Medulla oblongata (tissue), 1 donor: Measurements from ENCODE around the gene WNT9A.
"Not testable (repeated sequence)": the region's sequence is repeated elsewhere in the genome, so short reads cannot be mapped to it uniquely, and the experiment has no call there.

Experiments
- DNase-seq: peaks from one replicate; pipeline ENCODE4 v3.0.0-alpha.2; 2015; ENCODE audit errors: extremely low spot score

Gene WNT9A

GRCh38 chr1:227886993-227887696 lies 60.6 kb downstream of the WNT9A start:
- DNase-seq: no peak

DNA sequence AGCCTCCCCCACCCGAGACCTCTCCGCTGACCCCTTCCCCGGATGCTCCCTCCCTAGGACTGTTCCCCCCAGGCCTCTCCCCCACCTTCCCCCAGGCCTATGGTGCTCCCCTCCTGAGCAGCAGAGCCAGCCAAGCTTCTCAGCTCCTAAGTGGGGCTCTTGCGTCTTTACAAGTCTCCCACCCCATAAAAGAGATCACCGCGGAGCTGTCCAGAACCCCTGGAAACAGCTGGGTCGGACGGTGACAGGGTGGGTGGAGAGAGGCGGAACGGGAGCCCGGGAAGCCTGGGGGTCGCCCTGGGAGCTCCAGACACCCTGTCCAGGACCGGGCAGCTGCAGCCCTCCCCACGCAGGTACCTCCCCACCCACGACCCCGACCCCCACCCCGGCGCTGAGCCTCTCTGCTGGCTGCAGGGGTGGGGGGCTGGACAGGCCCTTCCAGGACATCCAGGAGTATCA lies 61.2 kb downstream of the WNT9A start:
- no peak for DNase-seq

DNA sequence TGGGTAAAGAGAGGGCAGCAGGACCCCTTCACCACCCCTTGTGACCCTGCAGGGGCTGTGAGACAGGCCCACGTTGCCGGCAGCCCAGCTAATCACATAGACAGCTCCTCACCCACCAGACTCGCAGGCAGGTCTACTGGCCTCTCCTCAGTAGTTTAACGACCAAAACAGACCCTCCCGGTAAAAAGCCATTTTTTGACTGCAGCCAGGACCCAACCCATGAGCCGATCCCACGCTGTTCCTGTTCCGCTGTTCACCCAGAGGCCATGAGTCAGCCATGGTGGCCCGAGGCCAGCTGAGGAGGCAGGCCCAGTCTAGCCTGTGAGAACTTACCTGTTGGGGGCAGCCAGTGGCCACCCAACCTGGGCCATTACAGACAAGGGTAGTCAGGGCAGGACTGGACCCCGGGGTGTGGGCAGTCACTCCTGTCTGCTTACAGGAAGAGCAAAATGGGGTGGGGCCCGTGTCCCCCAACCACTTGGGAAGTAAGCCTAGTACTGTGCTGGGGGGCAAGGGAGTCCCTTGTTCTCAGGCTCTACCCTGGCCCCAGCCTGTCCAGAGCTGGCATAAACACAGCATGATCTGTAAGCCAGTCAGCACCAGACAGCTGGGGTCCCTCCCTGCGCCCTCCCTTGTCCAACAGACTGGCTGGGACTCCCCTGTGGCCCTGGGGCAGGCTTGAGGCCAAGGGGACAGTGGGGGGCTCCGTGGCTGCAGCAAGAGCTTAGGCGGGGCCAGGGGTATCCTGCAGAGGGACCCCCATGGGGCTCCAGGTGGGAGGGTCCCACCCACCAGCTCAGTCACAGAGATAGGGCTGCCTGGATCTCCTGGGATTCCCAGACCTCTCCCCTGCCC lies 61.9 kb downstream of the WNT9A start:
- no peak for DNase-seq

GRCh38 chr1:227885135-227885647 lies 62.5 kb downstream of the WNT9A start:
- DNase-seq: no peak

GRCh38 chr1:227884370-227885134 lies 63.2 kb downstream of the WNT9A start:
- no peak for DNase-seq

DNA sequence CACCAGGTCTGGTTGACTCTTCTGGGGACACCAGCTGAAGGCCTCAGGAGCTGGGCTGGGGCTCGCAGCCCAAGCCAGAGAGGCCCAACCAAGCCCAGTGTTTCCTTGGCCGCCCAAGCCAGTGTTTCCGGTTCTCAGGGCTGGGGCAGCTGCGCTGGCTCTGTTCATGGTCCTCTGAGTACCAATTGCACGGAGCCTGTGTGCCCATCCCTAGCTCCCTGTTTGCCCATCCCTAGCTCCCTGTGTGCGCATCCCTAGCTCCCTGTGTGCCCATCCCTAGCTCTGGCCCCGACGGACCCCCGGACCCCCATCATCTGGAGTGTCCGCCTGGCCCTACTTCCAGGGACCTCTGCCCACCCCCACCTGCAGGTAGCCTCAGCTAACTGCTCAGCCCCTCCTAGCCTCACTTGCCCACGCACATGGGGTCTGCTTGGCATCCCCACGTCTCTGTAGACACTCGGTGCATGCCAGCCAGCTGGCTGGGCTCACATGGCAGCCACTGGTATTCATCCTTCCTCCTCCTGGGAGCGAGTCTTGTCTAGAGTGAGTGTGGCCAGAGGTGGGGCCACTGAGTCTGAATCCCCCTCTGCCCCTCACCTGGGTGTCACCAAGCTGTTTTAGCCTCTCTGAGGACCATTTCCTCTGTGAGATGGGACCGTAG lies 64.0 kb downstream of the WNT9A start:
- no peak for DNase-seq

DNA sequence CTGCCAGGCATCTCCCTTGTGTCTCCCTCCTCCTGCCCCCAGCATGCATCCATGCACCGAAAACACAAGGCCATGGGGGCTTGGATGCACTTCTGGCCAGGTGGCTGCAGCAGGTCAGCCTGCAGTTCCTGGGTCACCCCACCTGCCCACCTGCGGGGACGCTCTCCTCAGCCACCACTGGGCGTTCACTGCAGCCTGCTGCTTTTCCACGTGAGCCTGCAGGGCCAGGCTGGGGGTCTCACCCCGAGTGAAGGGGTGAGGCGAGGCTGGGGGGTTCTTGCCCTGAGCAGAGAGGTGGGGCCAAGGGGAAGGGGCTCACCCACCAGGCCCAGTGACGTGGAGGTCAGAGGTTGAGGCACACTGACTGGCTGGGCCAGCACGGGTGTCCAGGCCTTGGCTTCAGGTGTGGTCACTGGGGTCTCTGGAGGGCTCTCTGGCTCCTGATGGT lies 64.6 kb downstream of the WNT9A start:
- no peak for DNase-seq

DNA sequence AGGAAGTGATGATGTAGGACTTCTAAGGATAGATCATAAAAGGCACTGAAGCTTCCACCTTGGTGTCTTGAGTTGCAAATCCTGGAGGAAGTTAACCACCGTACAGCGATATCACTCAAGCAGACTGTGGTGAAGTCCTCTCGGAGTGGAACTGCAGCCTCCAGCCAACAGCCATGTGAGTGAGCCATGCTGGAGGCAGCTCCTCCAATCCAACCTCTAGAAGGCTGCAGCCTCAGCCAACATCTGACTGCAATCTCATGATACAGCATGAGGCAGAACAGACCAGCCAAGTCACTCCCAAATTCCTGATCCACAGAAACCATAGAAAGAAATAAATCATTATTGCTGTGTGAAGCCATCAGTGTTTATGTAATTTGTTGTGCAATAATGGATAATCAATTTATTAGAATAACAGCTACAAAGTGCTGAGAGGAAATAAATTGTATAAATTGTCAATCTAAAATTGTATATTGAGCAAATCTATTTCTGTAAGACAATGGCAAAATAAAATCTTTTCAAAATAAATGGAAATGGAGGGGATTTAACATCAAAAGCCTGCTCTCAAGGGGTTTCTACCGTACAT lies 67.3 kb downstream of the WNT9A start:
- DNase-seq: no peak

DNA sequence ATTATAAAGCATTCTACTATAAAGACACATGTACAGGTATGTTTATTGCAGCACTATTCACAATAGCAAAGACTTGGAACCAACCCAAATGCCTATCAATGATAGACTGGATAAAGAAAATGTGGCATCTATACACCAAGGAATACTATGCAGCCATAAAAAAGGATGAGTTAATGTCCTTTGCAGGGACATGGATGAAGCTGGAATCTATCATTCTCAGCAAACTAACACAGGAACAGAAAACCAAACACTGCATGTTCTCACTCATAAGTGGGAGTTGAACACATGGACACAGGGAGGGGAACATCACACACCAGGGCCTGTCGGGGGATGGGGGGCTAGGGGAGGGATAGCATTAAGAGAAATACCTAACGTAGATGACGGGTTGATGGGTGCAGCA lies 69.9 kb downstream of the WNT9A start:
- not testable (repeated sequence) for DNase-seq

GRCh38 chr1:227871892-227872291 lies 75.8 kb downstream of the WNT9A start:
- DNase-seq: not testable (repeated sequence)

DNA sequence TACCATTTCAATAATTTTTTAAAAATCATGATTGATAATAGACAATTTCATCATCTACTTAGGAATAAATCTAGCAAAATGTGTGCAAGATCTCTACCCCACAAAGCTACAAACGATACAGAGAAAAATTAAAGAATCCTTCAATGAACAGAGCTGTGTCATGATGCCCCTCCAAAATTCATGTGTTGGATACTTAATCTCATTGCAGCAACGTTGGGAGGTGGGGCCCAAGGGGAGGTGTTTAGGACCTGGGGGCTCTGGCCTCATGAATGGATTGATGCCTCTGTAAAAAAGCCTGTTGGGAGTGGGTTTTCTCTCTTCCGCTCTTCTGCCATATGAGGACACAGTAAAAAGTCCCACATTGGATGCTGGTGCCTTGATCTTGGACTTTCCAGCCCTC lies 77.4 kb downstream of the WNT9A start:
- DNase-seq: no peak

- no peak for DNase-seq
These were observed 77.9 kb downstream of the WNT9A start for GRCh38 chr1:227869851-227870305.

- no peak for DNase-seq
These were observed 78.4 kb downstream of the WNT9A start for GRCh38 chr1:227869279-227869842.
